ENCODE data around the gene PLK2. TPM values are rescaled to one million over a fixed set of nuclear protein-coding genes. Genes with fewer than 3 reads are reported as not detected.

Gene PLK2
- total and polyA plus RNA-seq, 2 donors (not counting 3 experiments of a cell fraction or from before 2014, with no cell fraction given) = 199 to 250 TPM

- POLR2A ChIA-PET = interaction anchor here (1.0 to 2.9 kb wide), 2 partner anchors 211 to 673 kb away, joined by 5 to 17 read pairs; no protein-coding TSS in a partner anchor
- no peak overlapping the region for H3K4me3 ChIP-seq (replicated peaks in 1 of 3; ENCODE audit: insufficient read depth in 1 of 3, low read depth in 1 of 3, low read length in 3 of 3)
- intact Hi-C loops (cut with micrococcal nuclease) (no loop called here), dilution Hi-C loops (cut with MboI; ENCODE audit: extremely low pct_ligation_motif_present, low sequenced_read_pairs) (loop anchor here (25.0 kb wide), 2 partner anchors 665 to 965 kb away; partner anchors contain the start of gene ACTBL2)
- H3K9me3 ChIP-seq (replicated peaks; ENCODE audit: control insufficient read depth, insufficient read depth, low read length) = no peaks in the 10 kb centered on the region
- no peaks in the 10 kb centered on the region for H3K9me1 ChIP-seq (replicated peaks; ENCODE audit: control insufficient read depth, extremely low read depth, insufficient read depth, low read length)
- no TSS peak for BruUV-seq (replicated peaks)
- no peak overlapping the region for H3K9ac ChIP-seq (replicated peaks; ENCODE audit: extremely low read depth, insufficient read depth, low read length)
- H3K36me3 ChIP-seq (ENCODE audit: control insufficient read depth in 2 of 2, extremely low read depth in 1 of 2, insufficient read depth in 2 of 2, low read length in 2 of 2) = peaks cover 25 to 37% of the 10 kb centered on the region in 2 experiments
- H3K27ac ChIP-seq (ENCODE audit: insufficient read depth, low read depth, low read length) = no peak overlapping the region
- H4K20me1 ChIP-seq (replicated peaks; ENCODE audit: control insufficient read depth, extremely low read depth, insufficient read depth, low read length) = peaks cover 12% of the 10 kb centered on the region
- H2AFZ ChIP-seq (ENCODE audit: low read depth, low read length) = no peak overlapping the region
- FAIRE-seq (no peak), DNase-seq (ENCODE audit: low read depth, low spot score) (peak; percentile 55)
- H3K4me2 ChIP-seq (ENCODE audit: insufficient read depth, low read length) = no peak overlapping the region
- CTCF ChIA-PET = interaction anchor here (1.5 to 5.0 kb wide), 3 partner anchors 565 to 953 kb away, joined by 3 to 42 read pairs (median 4); no protein-coding TSS in a partner anchor
- H3K27me3 ChIP-seq (ENCODE audit: control insufficient read depth in 2 of 2, insufficient read depth in 2 of 2, low read length in 2 of 2) = no peaks in the 10 kb centered on the region
- TF ChIP-seq MYC (IDR thresholded peaks at IDR 0.05; ENCODE audit: low read depth, low read length) (no peak), POLR2A (IDR thresholded peaks at IDR 0.05; ENCODE audit: low read depth, low read length) (no peak), FOS (IDR thresholded peaks at IDR 0.05; ENCODE audit: borderline replicate concordance, insufficient read depth, low read length) (no peak), CTCF (IDR thresholded peaks at IDR 0.05; ENCODE audit: extremely low read depth in 1 of 2, insufficient read depth in 1 of 2, low read depth in 1 of 2, low read length in 2 of 2) (no peak), JUN (IDR thresholded peaks at IDR 0.05; ENCODE audit: borderline replicate concordance, insufficient read depth, insufficient read length, low read depth) (no peak), EZH2 (IDR thresholded peaks at IDR 0.05; ENCODE audit: borderline replicate concordance, low read depth, low read length, severe bottlenecking) (no peak), POLR2AphosphoS5 (IDR thresholded peaks at IDR 0.05; ENCODE audit: insufficient read depth, low read depth, low read length) (no peak), GATA2 (IDR thresholded peaks at IDR 0.05; ENCODE audit: insufficient read depth, insufficient read length, low read depth, low read length) (no peak), MAX (IDR thresholded peaks at IDR 0.05; ENCODE audit: insufficient read depth, insufficient read length) (no peak)
- H3K4me1 ChIP-seq (ENCODE audit: control insufficient read depth, extremely low read depth, insufficient read depth, low read length) = peaks cover 32% of the 10 kb centered on the region
- H3K79me2 ChIP-seq (ENCODE audit: control insufficient read depth, insufficient read depth, low read length) = peaks cover 34% of the 10 kb centered on the region
These were observed 7.2 kb downstream of the PLK2 start for GRCh38 chr5:58452566-58453258.

Data from endothelial cell of umbilical vein (primary cell).